PFSK-1 (cell line): ENCODE measurements around the gene TP53RK.

Source experiments
- FOXP2 ChIP-seq: optimal IDR thresholded peaks from 2 replicates; pipeline ENCODE3; 2011; ENCODE audit warnings: borderline replicate concordance, control low read depth, inconsistent platforms; ENCODE audit not compliant: insufficient read depth; ENCODE audit errors: extremely low read length, extremely low read depth
- POLR2AphosphoS5 ChIP-seq: IDR thresholded peaks from 2 replicates; pipeline ENCODE4 v1.6.1; 2012; ENCODE audit warnings: low read depth, mild to moderate bottlenecking, control low read depth, low read length, moderate library complexity
- REST ChIP-seq, 2 experiments: IDR thresholded peaks; 2 replicates each; pipeline versions ENCODE4 v1.6.1 to v1.8.0; 2011 to 2012; ENCODE audit warnings: low read depth in 2 of 2, low read length in 2 of 2, control low read depth in 1 of 2, inconsistent platforms in 1 of 2, mild to moderate bottlenecking in 1 of 2, moderate library complexity in 1 of 2; ENCODE audit not compliant: insufficient read depth in 1 of 2
- SIN3A ChIP-seq: IDR thresholded peaks from 2 replicates; pipeline ENCODE4 v1.6.1; 2012; ENCODE audit warnings: mild to moderate bottlenecking, low read length, moderate library complexity, borderline replicate concordance; ENCODE audit not compliant: insufficient read depth
- TAF1 ChIP-seq: IDR thresholded peaks from 2 replicates; pipeline ENCODE4 v1.6.1; 2012; ENCODE audit warnings: low read length, control low read depth, borderline replicate concordance; ENCODE audit not compliant: insufficient read depth

The TP53RK gene

GRCh38 chr20:46666818-46667515 lies 22.3 kb downstream of the TP53RK start:
- TF ChIP-seq TAF1 (no peak), POLR2AphosphoS5 (no peak), FOXP2 (no peak), REST (IDR thresholded peaks at IDR 0.05; ENCODE audit: insufficient read depth in 1 of 2, low read depth in 2 of 2, low read length in 2 of 2) (no peak), SIN3A (no peak)

DNA sequence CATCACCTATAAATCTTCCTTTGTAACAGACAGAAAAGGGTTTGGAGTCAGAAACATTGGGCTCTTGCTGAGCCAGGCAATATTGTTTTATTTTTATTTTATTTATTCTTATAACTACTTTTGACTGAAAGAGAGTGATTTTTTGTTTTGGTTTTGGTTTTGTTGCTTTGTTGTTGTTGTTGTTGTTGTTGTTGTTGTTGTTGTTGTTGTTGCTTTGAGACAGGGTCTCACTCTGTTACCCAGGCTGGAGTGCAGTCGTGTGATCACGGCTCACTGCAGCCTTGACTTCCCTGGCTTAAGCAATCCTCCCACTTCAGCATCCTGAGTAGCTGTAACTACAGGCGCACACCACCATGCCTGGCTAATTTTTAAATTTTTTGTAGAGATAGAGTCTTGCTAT lies 22.9 kb downstream of the TP53RK start:
- TF ChIP-seq TAF1 (no peak), POLR2AphosphoS5 (no peak), REST (IDR thresholded peaks at IDR 0.05; ENCODE audit: insufficient read depth in 1 of 2, low read depth in 2 of 2, low read length in 2 of 2) (no peak), SIN3A (no peak)

DNA sequence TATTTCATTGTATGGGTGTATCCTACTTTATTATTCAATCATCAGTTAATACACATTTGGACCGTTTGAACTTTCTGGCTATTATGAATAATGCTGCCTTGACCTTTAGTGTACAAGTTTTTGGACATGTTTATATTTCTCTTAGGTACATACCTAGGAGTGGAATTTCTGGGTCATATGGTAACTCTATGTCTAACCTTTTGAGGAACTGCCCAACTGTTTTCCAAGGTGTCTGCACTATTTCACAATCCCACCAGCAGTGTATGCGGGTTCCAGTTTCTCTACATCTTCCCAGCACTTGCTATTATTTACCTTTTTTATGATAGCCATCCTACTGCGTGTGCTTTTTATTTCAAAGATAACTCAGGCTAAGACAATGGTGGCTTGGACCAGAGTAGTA lies 23.6 kb downstream of the TP53RK start:
- TF ChIP-seq FOXP2 = no peak
- no peak for TF ChIP-seq REST (IDR thresholded peaks at IDR 0.05; ENCODE audit: insufficient read depth in 1 of 2, low read depth in 2 of 2, low read length in 2 of 2)
- TF ChIP-seq SIN3A = no peak
- TF ChIP-seq POLR2AphosphoS5 = no peak
- TF ChIP-seq TAF1 = no peak

- no peak for TF ChIP-seq SIN3A
- no peak for TF ChIP-seq FOXP2
These were observed 25.7 kb downstream of the TP53RK start for GRCh38 chr20:46663531-46663930.

DNA sequence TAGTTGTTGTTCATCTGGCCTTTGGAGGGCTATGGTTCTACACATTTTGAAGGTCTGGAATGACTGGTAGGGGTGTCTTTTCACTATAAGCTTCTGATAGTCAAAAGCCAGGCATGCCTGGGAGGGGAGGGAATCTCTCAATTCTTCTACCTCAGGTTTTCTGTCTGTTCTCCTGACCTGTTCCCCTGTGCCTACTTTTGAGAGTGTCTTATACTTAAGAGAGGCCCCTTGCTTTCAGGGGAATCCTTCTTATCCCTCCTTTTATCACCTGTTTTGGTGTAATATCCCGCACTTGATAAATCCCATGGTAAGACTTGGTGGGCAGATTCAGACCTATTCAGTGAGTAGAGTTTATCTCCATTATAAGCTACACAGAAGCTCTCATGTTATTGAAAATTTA lies 27.6 kb downstream of the TP53RK start:
- TF ChIP-seq FOXP2 = no peak
- TF ChIP-seq REST (IDR thresholded peaks at IDR 0.05; ENCODE audit: insufficient read depth in 1 of 2, low read depth in 2 of 2, low read length in 2 of 2) = no peak
- no peak for TF ChIP-seq TAF1
- TF ChIP-seq SIN3A = no peak
- no peak for TF ChIP-seq POLR2AphosphoS5
